ENCODE data around the gene RASA2.

The RASA2 gene

DNA sequence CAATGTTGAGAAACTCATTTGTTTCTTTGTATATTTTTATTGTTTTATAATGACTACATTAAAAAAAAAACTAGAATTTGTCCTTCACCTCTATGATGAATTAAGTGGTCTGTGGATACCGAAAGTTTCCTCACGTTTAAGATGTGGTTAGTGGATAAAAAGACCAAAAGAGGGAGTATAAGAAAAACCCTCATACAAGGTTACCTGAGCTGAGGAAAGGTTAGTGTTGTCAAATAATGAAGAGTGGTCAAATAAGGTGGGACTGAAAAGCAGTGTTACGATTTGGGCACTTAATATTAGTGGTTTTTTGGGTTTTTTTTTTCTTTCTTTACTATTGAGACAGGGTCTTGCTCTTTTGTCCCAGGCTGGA is 21.2 kb downstream of the RASA2 start:
- no peak overlapping the region for H3K27ac ChIP-seq
- TF ChIP-seq ZFX (IDR thresholded peaks at IDR 0.05; ENCODE audit: borderline replicate concordance) = no peak
- TF ChIP-seq, protein P1, sequence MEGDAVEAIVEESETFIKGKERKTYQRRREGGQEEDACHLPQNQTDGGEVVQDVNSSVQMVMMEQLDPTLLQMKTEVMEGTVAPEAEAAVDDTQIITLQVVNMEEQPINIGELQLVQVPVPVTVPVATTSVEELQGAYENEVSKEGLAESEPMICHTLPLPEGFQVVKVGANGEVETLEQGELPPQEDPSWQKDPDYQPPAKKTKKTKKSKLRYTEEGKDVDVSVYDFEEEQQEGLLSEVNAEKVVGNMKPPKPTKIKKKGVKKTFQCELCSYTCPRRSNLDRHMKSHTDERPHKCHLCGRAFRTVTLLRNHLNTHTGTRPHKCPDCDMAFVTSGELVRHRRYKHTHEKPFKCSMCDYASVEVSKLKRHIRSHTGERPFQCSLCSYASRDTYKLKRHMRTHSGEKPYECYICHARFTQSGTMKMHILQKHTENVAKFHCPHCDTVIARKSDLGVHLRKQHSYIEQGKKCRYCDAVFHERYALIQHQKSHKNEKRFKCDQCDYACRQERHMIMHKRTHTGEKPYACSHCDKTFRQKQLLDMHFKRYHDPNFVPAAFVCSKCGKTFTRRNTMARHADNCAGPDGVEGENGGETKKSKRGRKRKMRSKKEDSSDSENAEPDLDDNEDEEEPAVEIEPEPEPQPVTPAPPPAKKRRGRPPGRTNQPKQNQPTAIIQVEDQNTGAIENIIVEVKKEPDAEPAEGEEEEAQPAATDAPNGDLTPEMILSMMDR (IDR thresholded peaks at IDR 0.05) = no peak

DNA sequence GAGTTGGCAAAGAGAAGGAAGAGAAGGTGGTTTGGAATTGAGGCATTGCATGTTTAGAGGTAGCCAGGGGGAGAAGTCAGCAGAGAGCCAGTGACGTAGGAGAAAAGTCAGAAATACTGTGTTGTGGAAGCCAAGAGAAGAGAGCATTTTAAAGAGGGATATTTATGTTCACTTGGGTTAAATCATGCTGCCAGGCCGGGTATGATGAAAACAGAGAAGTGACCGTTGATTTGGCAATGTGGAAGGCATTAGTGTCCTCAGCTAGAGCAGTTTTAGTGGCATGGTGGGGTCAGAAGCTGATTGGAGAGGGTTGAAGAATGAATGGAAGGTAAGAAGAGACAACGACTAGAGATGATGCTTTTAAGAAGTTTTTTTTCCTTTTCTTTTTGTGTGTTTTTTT is 24.5 kb downstream of the RASA2 start:
- no peak for TF ChIP-seq ZFX (IDR thresholded peaks at IDR 0.05; ENCODE audit: borderline replicate concordance)
- TF ChIP-seq, protein P1 (IDR thresholded peaks at IDR 0.05) = no peak
- no peak overlapping the region for H3K27ac ChIP-seq

DNA sequence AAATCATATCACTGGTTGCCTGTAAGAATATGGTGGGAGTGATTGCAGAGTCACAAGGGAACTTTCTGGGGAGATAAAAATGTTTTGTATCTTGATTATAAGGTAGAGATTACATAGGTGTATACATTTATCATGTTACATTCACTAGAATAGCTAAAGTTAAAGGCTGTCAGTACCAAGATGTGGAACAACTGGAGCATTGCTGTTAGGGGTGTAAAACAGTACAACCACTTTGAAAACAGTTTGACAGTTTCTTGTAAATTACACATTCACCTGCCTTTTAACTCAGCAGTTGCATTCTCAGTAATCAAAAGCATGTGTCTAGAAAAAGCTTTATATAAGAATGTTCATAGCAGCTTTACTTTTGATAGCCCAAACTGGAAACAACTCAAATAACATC is 27.6 kb downstream of the RASA2 start:
- no peak overlapping the region for H3K27ac ChIP-seq
- no peak for TF ChIP-seq ZFX (IDR thresholded peaks at IDR 0.05; ENCODE audit: borderline replicate concordance)
- TF ChIP-seq, protein P1 (IDR thresholded peaks at IDR 0.05) = no peak

DNA sequence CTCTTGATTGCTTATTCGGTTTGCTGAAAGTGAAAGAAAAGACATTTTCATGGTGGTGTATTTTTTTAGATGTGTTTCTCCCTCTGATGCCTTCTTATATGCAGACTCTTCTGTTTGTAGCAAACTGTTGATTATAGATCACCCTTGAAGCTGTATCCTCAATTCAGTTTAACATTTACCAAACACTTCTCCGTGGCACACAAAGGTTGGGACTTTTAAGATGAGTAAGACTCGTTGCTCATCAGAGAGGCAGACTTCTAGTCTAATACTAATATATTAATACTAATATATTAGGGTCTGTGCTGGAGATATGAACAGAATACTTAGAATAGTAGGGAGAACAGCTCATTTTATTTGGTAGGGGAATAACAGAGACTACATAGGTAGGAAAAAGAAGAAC is 32.8 kb downstream of the RASA2 start:
- TF ChIP-seq ZFX (IDR thresholded peaks at IDR 0.05; ENCODE audit: borderline replicate concordance) = no peak
- TF ChIP-seq, protein P1 (IDR thresholded peaks at IDR 0.05) = no peak
- no peak overlapping the region for H3K27ac ChIP-seq

DNA sequence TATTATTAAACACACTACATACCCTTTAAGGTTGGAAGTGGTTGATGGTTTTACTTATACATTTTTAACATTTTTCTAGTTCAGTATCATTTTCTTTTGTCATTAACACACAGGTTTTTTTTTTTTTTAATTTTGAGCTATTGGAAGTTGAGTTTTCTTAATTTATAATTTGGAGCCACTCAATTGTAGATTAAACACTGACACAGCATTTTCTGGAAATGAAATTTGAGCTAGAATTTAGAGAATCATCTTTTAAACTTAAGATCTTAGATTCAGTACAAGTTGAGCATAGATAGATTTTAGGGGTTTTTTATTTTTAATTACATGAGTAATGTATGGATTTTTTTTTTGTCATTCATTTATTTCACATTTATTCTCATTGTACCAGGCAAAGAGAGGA is 35.0 kb downstream of the RASA2 start:
- no peak overlapping the region for H3K27ac ChIP-seq
- TF ChIP-seq, protein P1 (IDR thresholded peaks at IDR 0.05) = no peak
- TF ChIP-seq ZFX (IDR thresholded peaks at IDR 0.05; ENCODE audit: borderline replicate concordance) = no peak

DNA sequence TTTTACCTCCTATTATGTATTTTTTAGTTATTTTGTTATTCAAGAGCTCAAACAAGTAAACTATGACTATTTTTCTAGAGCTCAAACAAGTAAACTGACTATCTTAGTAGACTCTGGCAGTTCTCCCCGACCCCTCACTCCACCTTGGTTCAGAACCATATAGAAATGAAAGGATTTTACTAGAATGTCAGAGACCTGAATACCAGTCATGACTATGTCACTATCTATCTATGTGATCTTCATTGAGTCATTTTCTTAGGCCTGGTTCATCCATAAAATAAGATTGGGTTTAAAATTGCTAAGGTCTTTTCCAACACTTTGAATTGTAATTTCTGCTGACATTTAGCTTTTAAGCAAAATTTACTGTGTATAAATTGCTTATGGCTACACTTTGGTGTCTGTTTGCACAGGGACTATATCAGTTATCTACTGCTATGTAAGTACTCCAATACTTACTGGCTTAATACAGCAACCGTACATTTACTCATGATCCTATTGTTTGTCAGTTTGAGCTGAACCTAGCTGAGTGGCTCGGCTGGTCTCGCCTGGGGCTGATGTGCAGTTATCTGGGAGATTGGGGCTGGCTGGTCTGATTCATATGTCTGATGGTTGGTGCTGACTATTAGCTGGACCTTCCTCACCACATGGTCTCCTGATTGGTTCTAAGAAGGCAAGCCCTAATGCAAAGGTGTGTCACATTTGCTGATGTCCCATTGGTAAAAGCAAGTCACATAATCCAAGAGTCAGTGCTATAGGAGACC is 37.0 kb downstream of the RASA2 start:
- no peak overlapping the region for H3K27ac ChIP-seq
- TF ChIP-seq, protein P1 (IDR thresholded peaks at IDR 0.05) = no peak
- no peak for TF ChIP-seq ZFX (IDR thresholded peaks at IDR 0.05; ENCODE audit: borderline replicate concordance)

DNA sequence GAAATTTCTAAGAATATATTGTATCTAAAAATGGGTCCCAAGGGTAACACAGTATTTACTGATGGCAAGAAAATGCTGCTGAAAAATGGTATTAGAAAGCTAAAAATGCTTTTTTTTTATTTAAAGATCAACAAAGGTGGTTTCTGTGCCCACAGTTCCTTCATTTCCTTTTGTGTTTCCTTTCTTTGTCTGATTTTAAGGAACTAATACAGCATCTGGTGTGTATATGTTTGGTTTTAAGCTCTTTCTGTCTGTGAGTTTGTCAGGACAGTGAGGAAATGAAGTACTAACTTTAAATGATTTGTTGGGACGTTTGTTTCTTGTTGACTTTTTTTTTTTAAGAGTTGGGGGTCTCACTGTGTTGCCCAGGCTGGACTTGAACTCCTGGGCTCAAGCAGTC is 38.2 kb downstream of the RASA2 start:
- H3K27ac ChIP-seq = no peak overlapping the region
- TF ChIP-seq, protein P1 (IDR thresholded peaks at IDR 0.05) = no peak
- no peak for TF ChIP-seq ZFX (IDR thresholded peaks at IDR 0.05; ENCODE audit: borderline replicate concordance)

All from 22Rv1 (cell line).